ENCODE data around the gene SLC38A9. TPM values are rescaled to one million over a fixed set of nuclear protein-coding genes. Genes with fewer than 3 reads are reported as not detected.

Gene SLC38A9
- total and polyA plus RNA-seq, 9 of the 15 experiments (the other 6 are each of a cell fraction or from before 2014, with no cell fraction given) = 14.0 to 34.5 (median 20.7) TPM

DNA sequence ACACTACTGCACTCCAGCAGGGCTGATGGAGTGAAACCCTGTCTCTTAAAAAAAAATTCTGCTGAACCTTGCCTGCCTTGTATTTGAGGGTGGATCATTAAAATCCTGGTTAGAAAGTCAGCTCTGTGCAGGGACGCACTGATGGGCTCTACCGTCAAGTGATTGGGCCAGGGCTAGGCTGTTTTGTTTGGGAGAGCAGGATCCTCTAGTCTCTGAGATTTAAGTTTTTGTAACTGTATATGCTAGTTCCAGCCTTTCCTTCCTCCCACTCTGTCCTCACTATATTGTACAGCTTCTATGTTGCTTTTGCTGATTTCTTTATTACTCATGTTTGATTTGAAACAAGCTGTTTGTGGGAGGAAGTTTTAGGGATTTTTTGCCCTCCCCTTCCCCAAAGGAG, 37.3 kb upstream of the SLC38A9 start:
- Histone ChIP-seq H2AFZ (ENCODE audit: low read depth, low read length) (no peak overlapping the region), H3K9me3 (replicated peaks; ENCODE audit: control insufficient read depth, insufficient read depth, low read depth, low read length) (no peaks in the 10 kb centered on the region), H3K4me3 (no peak overlapping the region), H3K27ac (ENCODE audit: extremely low read depth, low read depth, low read length) (no peak overlapping the region), H3K9ac (ENCODE audit: insufficient read depth in 1 of 2, low read depth in 2 of 2, low read length in 2 of 2) (no peak overlapping the region), H3K4me2 (ENCODE audit: insufficient read depth, low read length) (no peak overlapping the region), H3K79me2 (ENCODE audit: control insufficient read depth, insufficient read depth, low read length) (no peaks in the 10 kb centered on the region), H3K36me3 (ENCODE audit: control insufficient read depth, insufficient read depth, low read length) (no peaks in the 10 kb centered on the region), H3K4me1 (replicated peaks in 1 of 2; ENCODE audit: control insufficient read depth in 2 of 2, insufficient read depth in 2 of 2, low read length in 2 of 2) (no peaks in the 10 kb centered on the region), H4K20me1 (replicated peaks; ENCODE audit: control insufficient read depth, insufficient read depth, low read length) (no peaks in the 10 kb centered on the region), H3K27me3 (ENCODE audit: control insufficient read depth in 2 of 2, insufficient read depth in 2 of 2, low read length in 2 of 2) (peaks cover 0 to 4% of the 10 kb centered on the region in 2 experiments; a peak in 2 of 5 replicates), H3K9me1 (ENCODE audit: control insufficient read depth, insufficient read depth, low read length) (no peaks in the 10 kb centered on the region)
- WGBS (ENCODE audit: insufficient coverage, low coverage, missing lambda C conversion rate) = 0% methylated on average over 2 of the region's 2 CpGs
- no TSS peak for BruUV-seq (replicated peaks)
- intact Hi-C loops (cut with micrococcal nuclease) = no loop called here
- ATAC-seq (no peak), DNase-seq (ENCODE audit: extremely low read depth in 1 of 4, low spot score in 3 of 4) (no peak), FAIRE-seq (no peak)
- in situ Hi-C loops (cut with MboI) = no loop called here
- TF ChIP-seq TBP (optimal IDR thresholded peaks at IDR 0.05; ENCODE audit: low read depth, low read length) = no peak
- no peak for TF ChIP-seq XRCC4 (IDR thresholded peaks at IDR 0.05; ENCODE audit: extremely low read depth, insufficient read depth, insufficient read length)
- no peak for TF ChIP-seq XRCC3 (IDR thresholded peaks at IDR 0.05)
- TF ChIP-seq ZNF3 (CRISPR knock-in tag; IDR thresholded peaks at IDR 0.05) = no peak
- TF ChIP-seq SIN3A (IDR thresholded peaks at IDR 0.05; ENCODE audit: borderline replicate concordance in 2 of 2, control insufficient read depth in 1 of 2, low read depth in 2 of 2, low read length in 2 of 2) = no peak
- no peak for TF ChIP-seq SRSF7 (optimal IDR thresholded peaks at IDR 0.05; ENCODE audit: low read depth, low read length)
- TF ChIP-seq BMI1 (IDR thresholded peaks at IDR 0.05; ENCODE audit: low read length) = no peak
- TF ChIP-seq DIDO1 (tag; IDR thresholded peaks at IDR 0.05; ENCODE audit: low read depth) = no peak
- no peak for TF ChIP-seq NR2C2 (CRISPR knock-in tag; IDR thresholded peaks at IDR 0.05)
- no peak for TF ChIP-seq NR2C2 (tag; IDR thresholded peaks at IDR 0.05)
- TF ChIP-seq SMARCA5 (IDR thresholded peaks at IDR 0.05) = no peak
- CTCF ChIA-PET (ENCODE audit: low intra/inter-chr PET ratio) = no interaction called here
- POLR2A ChIA-PET = no interaction called here
